Adrenal gland (tissue), 12 donors: Measurements from ENCODE around the gene DOCK8. TPM values are rescaled to one million over a fixed set of nuclear protein-coding genes. Genes with fewer than 3 reads are reported as not detected.

Experiments used
- DNase-seq, 7 donors: peaks; one replicate each; pipeline ENCODE4 v3.0.0-alpha.2; 2019 to 2020
- H3K27ac ChIP-seq, 5 donors: fragments of 200-600 bp; sonication (generic) in 4 of 5; 1 replicate in 3 of 5; 2 replicates in 2 of 5; pipeline versions ENCODE4 v1.5.1 to v1.8.0; 2016 to 2020; ENCODE audit warnings: mild to moderate bottlenecking in 1 of 5
- H3K27me3 ChIP-seq: fragments of 200-600 bp; 2 replicates; pipeline ENCODE4 v1.8.0; 2021
- H3K36me3 ChIP-seq, 2 donors: fragments of 200-600 bp; replicated peaks in 1 of 2; 1 replicate in 1 of 2; 2 replicates in 1 of 2; pipeline versions ENCODE4 v1.5.1 to v1.8.0; 2018 to 2022
- H3K4me1 ChIP-seq, 2 donors: fragments of 200-600 bp; replicated peaks in 1 of 2; 1 replicate in 1 of 2; 2 replicates in 1 of 2; pipeline versions ENCODE4 v1.5.1 to v1.8.0; 2018 to 2021
- H3K4me3 ChIP-seq, 4 donors: fragments of 200-600 bp; sonication (generic) in 3 of 4; one replicate each; pipeline ENCODE4 v1.5.1; 2016 to 2018
- H3K9me3 ChIP-seq, 3 donors: fragments of 200-600 bp; sonication (generic) in 1 of 3; replicated peaks in 1 of 3; 1 replicate in 2 of 3; 2 replicates in 1 of 3; pipeline versions ENCODE4 v1.5.1 to v1.8.0; 2016 to 2021
- CTCF ChIP-seq, 6 experiments: fragments of 450-650 bp in 4 of 6; fragments of 200-600 bp in 2 of 6; sonication (generic) in 1 of 6; IDR thresholded peaks; 1 replicate in 5 of 6; 2 replicates in 1 of 6; pipeline versions ENCODE4 v1.5.1 to v1.8.0; 2016 to 2021; ENCODE audit warnings: antibody characterized with exemption in 6 of 6, mild to moderate bottlenecking in 2 of 6, moderate library complexity in 1 of 6
- POLR2A ChIP-seq, 2 donors: fragments of 450-650 bp; IDR thresholded peaks; one replicate each; pipeline ENCODE4 v1.6.1; 2017; ENCODE audit warnings: antibody characterized with exemption in 2 of 2, mild to moderate bottlenecking in 2 of 2, moderate library complexity in 1 of 2
- WGBS, 4 donors: extraction: QIAGEN DNeasy Blood & Tissue Kit in 2 of 4; methylation state at CpG; one replicate each; pipeline versions ENCODE4 v1.1.5 to v1.1.7; 2013 to 2017; 5-methylcytosine and 5-hydroxymethylcytosine counted together
- intact Hi-C, 2 donors: fragments of 100-400 bp; cut with DNase I; formaldehyde crosslinking; loops; one replicate each; pipeline versions ENCODE4 v1.14.1 to v1.15.0; 2022 to 2023
- polyA plus RNA-seq, 3 donors: library from polyadenylated mRNA; stranded (reverse); fragments of 200-250 nt in 2 of 3; fragments of 350-450 nt in 1 of 3; fragmentation: Illumina TruSeq in 1 of 3; extraction: RNeasy Lipid Tissue Mini Kit (QIAGEN cat#74804) in 1 of 3; gene quantifications; one replicate each; pipeline ENCODE4 v1.2.3, GENCODE V29; 2013 to 2014
- total RNA-seq, 9 donors: library from RNA; depleted of rRNA in 4 of 9; stranded (reverse); fragments of >200 nt in 4 of 9; fragments of 120-200 nt in 1 of 9; fragmentation: NEBNext Ultra II Directional in 1 of 9; extraction: Animal tissue kit (Norgen Biotek cat#: 25700) in 1 of 9; gene quantifications; one replicate each; pipeline versions ENCODE4 v1.1.0 to v1.2.4, GENCODE V29; 2013 to 2023
- donor health status: healthy with polysubstance abuse.
- donor health status: Bipolar disorder and iron deficiency.
- donor health status: DM: yes; HTN: yes; CAD: no.
- donor health status: DM: no; HTN: no; CAD: no.
- donor health status: DM: no; HTN: no; CAD: no.
- donor health status: DM: yes; HTN: yes; CAD: no.

The DOCK8 gene
- total and polyA plus RNA-seq, 12 donors: 8.3 to 134 (median 40.5) TPM

- H3K9me3 ChIP-seq: no peaks in the 10 kb centered on the region
- no peak overlapping the region for H3K4me3 ChIP-seq
- 82 to 87% (median 85%) methylated on average over 4 of the region's 4 CpGs for WGBS, 4 donors
- no peak for DNase-seq
- no peak overlapping the region for H3K27ac ChIP-seq
- H3K36me3 ChIP-seq: no peaks in the 10 kb centered on the region
- intact Hi-C loops: no loop called here
- H3K4me1 ChIP-seq: peaks cover 0 to 12% of the 10 kb centered on the region in 2 donors
- TF ChIP-seq POLR2A (IDR thresholded peaks at IDR 0.05) (no peak), CTCF (IDR thresholded peaks at IDR 0.05) (no peak)
- no peaks in the 10 kb centered on the region for H3K27me3 ChIP-seq
Measured at GRCh38 chr9:459491-460444, 245.1 kb downstream of the DOCK8 start.

GRCh38 chr9:462121-462520, 247.5 kb downstream of the DOCK8 start:
- H3K27me3 ChIP-seq: no peaks in the 10 kb centered on the region
- no peaks in the 10 kb centered on the region for H3K9me3 ChIP-seq
- no peaks in the 10 kb centered on the region for H3K36me3 ChIP-seq
- no peak overlapping the region for H3K4me3 ChIP-seq
- H3K4me1 ChIP-seq: no peaks in the 10 kb centered on the region
- no peak overlapping the region for H3K27ac ChIP-seq
- intact Hi-C loops: no loop called here
- no peak for DNase-seq
- 83 to 91% (median 86%) methylated on average over 2 of the region's 2 CpGs for WGBS, 4 donors
- TF ChIP-seq CTCF (IDR thresholded peaks at IDR 0.05) (no peak), POLR2A (IDR thresholded peaks at IDR 0.05) (no peak)

DNA sequence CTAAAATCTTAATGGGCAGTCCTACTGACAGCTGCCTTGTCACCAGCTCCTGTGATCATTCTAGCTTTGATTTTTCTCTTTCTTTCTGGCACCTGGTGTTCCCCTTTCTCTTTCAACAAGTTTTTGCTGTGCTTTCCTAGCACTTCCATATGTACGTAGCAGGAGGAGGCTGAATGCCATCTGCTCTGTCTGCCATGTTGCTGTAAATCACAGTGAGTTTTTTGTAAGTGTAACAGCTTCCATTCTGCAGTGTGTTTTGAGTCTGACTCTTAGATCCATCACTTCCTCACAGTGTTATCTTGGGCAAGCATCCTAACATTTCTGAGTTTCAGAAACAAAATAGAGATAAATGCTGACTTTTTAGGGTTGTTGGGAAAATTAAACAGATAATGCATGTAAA, 247.9 kb downstream of the DOCK8 start:
- Histone ChIP-seq H3K4me1 (no peaks in the 10 kb centered on the region), H3K27ac (no peak overlapping the region)
- 63 to 81% (median 76%) methylated on average over 1 of the region's 1 CpG for WGBS, 4 donors

More for the DNA sequence above, 247.9 kb downstream of the DOCK8 start:
- intact Hi-C loops: no loop called here
- Histone ChIP-seq H3K36me3 (no peaks in the 10 kb centered on the region), H3K4me3 (no peak overlapping the region), H3K27me3 (no peaks in the 10 kb centered on the region), H3K9me3 (no peaks in the 10 kb centered on the region)
- TF ChIP-seq CTCF (IDR thresholded peaks at IDR 0.05) (no peak), POLR2A (IDR thresholded peaks at IDR 0.05) (no peak)
- no peak for DNase-seq
